Fibroblast of the aortic adventitia (primary cell): Measurements from ENCODE around the gene ITPR1. TPM values are rescaled to one million over a fixed set of nuclear protein-coding genes. Genes with fewer than 3 reads are reported as not detected.

Experiments
- DNase-seq: peaks from one replicate; pipeline ENCODE4 v3.0.0-alpha.2; 2010; ENCODE audit warnings: low read depth
- H3K4me3 ChIP-seq: 2 replicates; pipeline ENCODE4 v1.5.1; 2011; ENCODE audit warnings: low read depth, mild to moderate bottlenecking, control low read depth, low read length, moderate library complexity
- CTCF ChIP-seq: IDR thresholded peaks from 2 replicates; pipeline ENCODE4 v1.5.1; 2011; ENCODE audit warnings: mild to moderate bottlenecking, low read length, control low read depth, inconsistent platforms; ENCODE audit not compliant: insufficient read depth
- total RNA-seq: library from RNA; depleted of rRNA; stranded (reverse); fragments of >200 nt; gene quantifications from 2 replicates; pipeline ENCODE4 v1.2.3, GENCODE V29; 2012; ENCODE audit warnings: low replicate concordance

The ITPR1 gene
- total RNA-seq, 1 donor, result 8.9 TPM

- no peak for DNase-seq
- no peak for TF ChIP-seq CTCF
- H3K4me3 ChIP-seq, result no peak overlapping the region
Measured at GRCh38 chr3:4799266-4800256, 306.4 kb downstream of the ITPR1 start.

- no peak overlapping the region for H3K4me3 ChIP-seq
- DNase-seq, result no peak
- TF ChIP-seq CTCF, result no peak
Measured at GRCh38 chr3:4800595-4800994, 307.4 kb downstream of the ITPR1 start.

GRCh38 chr3:4801892-4802291 lies 308.7 kb downstream of the ITPR1 start:
- no peak overlapping the region for H3K4me3 ChIP-seq
- no peak for DNase-seq
- TF ChIP-seq CTCF, result no peak

GRCh38 chr3:4802903-4803302 lies 309.8 kb downstream of the ITPR1 start:
- no peak overlapping the region for H3K4me3 ChIP-seq
- DNase-seq, result no peak
- no peak for TF ChIP-seq CTCF

- TF ChIP-seq CTCF, result no peak
- no peak for DNase-seq
- no peak overlapping the region for H3K4me3 ChIP-seq
Measured at GRCh38 chr3:4804161-4805058, 311.3 kb downstream of the ITPR1 start.

- H3K4me3 ChIP-seq, result no peak overlapping the region
- no peak for TF ChIP-seq CTCF
- DNase-seq, result no peak
Measured at GRCh38 chr3:4805662-4806061, 312.5 kb downstream of the ITPR1 start.
